SU-DHL-6 (cell line): Measurements from ENCODE around the gene WWOX.

Experiments
- EZH2phosphoT487 ChIP-seq: fragments of 200-600 bp; sonication (generic), shearing (Covaris generic); conservative IDR thresholded peaks from 2 replicates; pipeline ENCODE4 v1.6.1; 2018; ENCODE audit warnings: mild to moderate bottlenecking, antibody characterized with exemption, low read length, moderate library complexity, mixed read lengths
- TF ChIP-seq, protein P1 (sequence below): fragments of 200-600 bp; sonication (generic); IDR thresholded peaks from one replicate; pipeline ENCODE4 v1.5.1; 2017; ENCODE audit warnings: antibody characterized with exemption, mild to moderate bottlenecking, low read length, moderate library complexity; ENCODE audit not compliant: insufficient read depth, poor library complexity, severe bottlenecking

GRCh38 chr16:78115659-78116058 is 16.2 kb downstream of the WWOX start:
- TF ChIP-seq, protein P1, sequence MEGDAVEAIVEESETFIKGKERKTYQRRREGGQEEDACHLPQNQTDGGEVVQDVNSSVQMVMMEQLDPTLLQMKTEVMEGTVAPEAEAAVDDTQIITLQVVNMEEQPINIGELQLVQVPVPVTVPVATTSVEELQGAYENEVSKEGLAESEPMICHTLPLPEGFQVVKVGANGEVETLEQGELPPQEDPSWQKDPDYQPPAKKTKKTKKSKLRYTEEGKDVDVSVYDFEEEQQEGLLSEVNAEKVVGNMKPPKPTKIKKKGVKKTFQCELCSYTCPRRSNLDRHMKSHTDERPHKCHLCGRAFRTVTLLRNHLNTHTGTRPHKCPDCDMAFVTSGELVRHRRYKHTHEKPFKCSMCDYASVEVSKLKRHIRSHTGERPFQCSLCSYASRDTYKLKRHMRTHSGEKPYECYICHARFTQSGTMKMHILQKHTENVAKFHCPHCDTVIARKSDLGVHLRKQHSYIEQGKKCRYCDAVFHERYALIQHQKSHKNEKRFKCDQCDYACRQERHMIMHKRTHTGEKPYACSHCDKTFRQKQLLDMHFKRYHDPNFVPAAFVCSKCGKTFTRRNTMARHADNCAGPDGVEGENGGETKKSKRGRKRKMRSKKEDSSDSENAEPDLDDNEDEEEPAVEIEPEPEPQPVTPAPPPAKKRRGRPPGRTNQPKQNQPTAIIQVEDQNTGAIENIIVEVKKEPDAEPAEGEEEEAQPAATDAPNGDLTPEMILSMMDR = no peak
- no peak for TF ChIP-seq EZH2phosphoT487
